AG10803 (cell line): Measurements from ENCODE around the gene PRSS33.

Source experiments
- DNase-seq: peaks from one replicate; pipeline ENCODE4 v3.0.0; 2010; ENCODE audit warnings: low read depth
- H3K4me3 ChIP-seq: 2 replicates; pipeline ENCODE4 v1.5.1; 2011; ENCODE audit warnings: mild to moderate bottlenecking, low read length, control low read depth
- CTCF ChIP-seq: conservative IDR thresholded peaks from 2 replicates; pipeline ENCODE4 v1.5.1; 2011; ENCODE audit warnings: mild to moderate bottlenecking, low read length, control low read depth, inconsistent platforms

The PRSS33 gene

GRCh38 chr16:2779151-2779920, 8.0 kb downstream of the PRSS33 start:
- no peak for DNase-seq
- no peak for TF ChIP-seq CTCF
- H3K4me3 ChIP-seq = no peak overlapping the region

GRCh38 chr16:2778630-2778958, 8.8 kb downstream of the PRSS33 start:
- no peak for TF ChIP-seq CTCF
- DNase-seq = no peak
- peak overlapping the region; percentile 94 for H3K4me3 ChIP-seq

GRCh38 chr16:2777903-2778629, 9.3 kb downstream of the PRSS33 start:
- peak; percentile 20 for DNase-seq
- H3K4me3 ChIP-seq = peak overlapping the region; percentile 94
- TF ChIP-seq CTCF = no peak

- peak within 1 kb of the TSS; percentile 94 for H3K4me3 ChIP-seq
- DNase-seq = peak; percentile 78
- TF ChIP-seq CTCF = no peak
Measured at GRCh38 chr16:2777231-2777902, 10.0 kb downstream of the PRSS33 start, which contains the start of gene ELOB. ELOB (minus strand) TSS chr16:2777280; CDS start chr16:2777239, 41 bp downstream.

GRCh38 chr16:2776500-2777139, 10.7 kb downstream of the PRSS33 start:
- peak overlapping the region; percentile 85 for H3K4me3 ChIP-seq
- no peak for DNase-seq
- no peak for TF ChIP-seq CTCF

GRCh38 chr16:2775765-2776499, 11.4 kb downstream of the PRSS33 start:
- no peak for DNase-seq
- TF ChIP-seq CTCF = no peak
- H3K4me3 ChIP-seq = peak overlapping the region; percentile 85
